A673 (cell line): ENCODE data around the gene TANC1. TPM values are rescaled to one million over a fixed set of nuclear protein-coding genes. Genes with fewer than 3 reads are reported as not detected.

Experiments
- BruUV-seq: library from RNA; stranded (reverse); fragments of 400-500 nt; replicated peaks from 2 replicates; lab custom pipeline; 2021; lab: Mats Ljungman, UMichigan
- CTCF ChIA-PET: fragments of 300-600 bp; sonication (Branson Sonifier 250); formaldehyde crosslinking; loops from one replicate; lab custom pipeline; 2022; ENCODE audit warnings: antibody characterized with exemption; lab: Charles Lee
- POLR2A ChIA-PET: fragments of 300-600 bp; sonication (Branson Sonifier 250); formaldehyde crosslinking; loops from one replicate; lab custom pipeline; 2022; ENCODE audit warnings: antibody characterized with exemption; ENCODE audit not compliant: low non-redundant PET; lab: Charles Lee
- DNase-seq: peaks from one replicate; pipeline ENCODE4 v3.0.0-alpha.2; 2015; ENCODE audit warnings: low spot score
- H3K27ac ChIP-seq: fragments of 200-600 bp; sonication (generic); 2 replicates; pipeline ENCODE4 v1.5.1; 2016; ENCODE audit warnings: mixed run types, low read depth, mild to moderate bottlenecking, mixed read lengths, antibody characterized with exemption, low read length; ENCODE audit not compliant: poor library complexity, severe bottlenecking
- H3K27me3 ChIP-seq: fragments of 200-600 bp; sonication (generic); replicated peaks from 2 replicates; pipeline ENCODE4 v1.6.1; 2017; ENCODE audit warnings: mixed run types, low read depth, mild to moderate bottlenecking, mixed read lengths, antibody characterized with exemption, low read length; ENCODE audit not compliant: insufficient read depth, poor library complexity
- H3K36me3 ChIP-seq: fragments of 200-600 bp; sonication (generic); 2 replicates; pipeline ENCODE4 v1.6.1; 2016; ENCODE audit warnings: mixed run types, mild to moderate bottlenecking, mixed read lengths, antibody characterized with exemption, low read length; ENCODE audit not compliant: insufficient read depth, poor library complexity, severe bottlenecking
- H3K4me1 ChIP-seq: fragments of 200-600 bp; sonication (generic); 2 replicates; pipeline ENCODE4 v1.6.1; 2017; ENCODE audit warnings: mixed run types, mild to moderate bottlenecking, mixed read lengths, antibody characterized with exemption, low read length; ENCODE audit not compliant: insufficient read depth, poor library complexity, severe bottlenecking
- H3K4me3 ChIP-seq: fragments of 200-600 bp; sonication (generic); 2 replicates; pipeline ENCODE4 v1.5.1; 2016; ENCODE audit warnings: low read depth, mixed run types, mild to moderate bottlenecking, mixed read lengths, low read length; ENCODE audit not compliant: poor library complexity, severe bottlenecking
- H3K9me3 ChIP-seq: fragments of 200-600 bp; sonication (generic); 2 replicates; pipeline ENCODE4 v1.6.1; 2016; ENCODE audit warnings: mixed run types, low read depth, mild to moderate bottlenecking, mixed read lengths, antibody characterized with exemption, low read length; ENCODE audit not compliant: poor library complexity, severe bottlenecking
- CTCF ChIP-seq: fragments of 300-800, 200-600 bp; sonication (generic); conservative IDR thresholded peaks from 2 replicates; pipeline ENCODE4 v1.5.1; 2017; ENCODE audit warnings: low read depth, mild to moderate bottlenecking, antibody characterized with exemption, low read length, moderate library complexity, mixed read lengths
- EZH2 ChIP-seq: fragments of 200-600 bp; sonication (generic); IDR thresholded peaks from 2 replicates; pipeline ENCODE4 v1.6.1; 2017; ENCODE audit warnings: borderline replicate concordance, low read depth, mild to moderate bottlenecking, mixed read lengths, antibody characterized with exemption, low read length; ENCODE audit not compliant: poor library complexity, severe bottlenecking
- intact Hi-C: fragments of 100-400 bp; cut with micrococcal nuclease; formaldehyde crosslinking; loops from one replicate; pipeline ENCODE4 v1.10.0; 2022; ENCODE audit not compliant: unreplicated experiment
- total RNA-seq: library from RNA; stranded (reverse); gene quantifications from 2 replicates; pipeline ENCODE4 v1.2.3, GENCODE V29; 2021

Gene TANC1
- total RNA-seq, 1 experiment from 2014 or later: 9.0 TPM

GRCh38 chr2:159080641-159081040, 112.2 kb downstream of the TANC1 start:
- POLR2A ChIA-PET: no interaction called here
- TF ChIP-seq EZH2 (no peak), CTCF (no peak)
- CTCF ChIA-PET: no interaction called here
- Histone ChIP-seq H3K36me3 (no peaks in the 10 kb centered on the region), H3K27ac (no peak overlapping the region), H3K4me3 (no peak overlapping the region), H3K27me3 (no peaks in the 10 kb centered on the region), H3K4me1 (peaks cover 2% of the 10 kb centered on the region), H3K9me3 (no peaks in the 10 kb centered on the region)
- BruUV-seq: no TSS peak
- intact Hi-C loops: no loop called here
- DNase-seq: no peak

GRCh38 chr2:159082119-159082518, 113.7 kb downstream of the TANC1 start:
- BruUV-seq: no TSS peak
- no peak overlapping the region for H3K27ac ChIP-seq
- no peaks in the 10 kb centered on the region for H3K36me3 ChIP-seq
- no peak for DNase-seq
- intact Hi-C loops: no loop called here
- TF ChIP-seq EZH2 (no peak), CTCF (no peak)
- no peaks in the 10 kb centered on the region for H3K9me3 ChIP-seq
- H3K4me1 ChIP-seq: peaks cover 17% of the 10 kb centered on the region
- CTCF ChIA-PET: no interaction called here
- no peak overlapping the region for H3K4me3 ChIP-seq
- H3K27me3 ChIP-seq: no peaks in the 10 kb centered on the region
- POLR2A ChIA-PET: no interaction called here

- intact Hi-C loops: no loop called here
- TF ChIP-seq CTCF: no peak
- TF ChIP-seq EZH2: no peak
- POLR2A ChIA-PET: no interaction called here
- H3K27me3 ChIP-seq: no peaks in the 10 kb centered on the region
- no peak for DNase-seq
- H3K9me3 ChIP-seq: no peaks in the 10 kb centered on the region
- CTCF ChIA-PET: no interaction called here
- no peak overlapping the region for H3K4me3 ChIP-seq
- BruUV-seq: no TSS peak
- H3K27ac ChIP-seq: no peak overlapping the region
- no peaks in the 10 kb centered on the region for H3K36me3 ChIP-seq
- H3K4me1 ChIP-seq: peaks cover 18% of the 10 kb centered on the region
Observed at GRCh38 chr2:159084384-159085370, 116.2 kb downstream of the TANC1 start.
